GM12892 (cell line): ENCODE data around the gene MYH9.
A peak's percentile ranks its signal among the peaks of the same experiment; 100 is the strongest.

ENCODE experiments used
- POLR2A ChIP-seq: IDR thresholded peaks from 2 replicates; pipeline ENCODE4 v1.6.1; 2011; ENCODE audit warnings: low read depth, low read length, control low read depth
- POLR2AphosphoS5 ChIP-seq: IDR thresholded peaks from 2 replicates; pipeline ENCODE4 v1.6.1; 2011; ENCODE audit warnings: low read depth, low read length, control low read depth
- TAF1 ChIP-seq: IDR thresholded peaks from 2 replicates; pipeline ENCODE4 v1.6.1; 2011; ENCODE audit warnings: low read depth, mild to moderate bottlenecking, control low read depth, low read length, borderline replicate concordance

GRCh38 chr22:36325154-36326031, 62.4 kb downstream of the MYH9 start:
- TF ChIP-seq TAF1 (no peak), POLR2AphosphoS5 (peak; percentile 29; the same call in 1 of the 2 replicates), POLR2A (no peak)
